M059J (cell line): Measurements from ENCODE around the gene MMD. TPM values are rescaled to one million over a fixed set of nuclear protein-coding genes. Genes with fewer than 3 reads are reported as not detected.
"Not testable (repeated sequence)": the region's sequence is repeated elsewhere in the genome, so short reads cannot be mapped to it uniquely, and the experiment has no call there.

Experiments
- DNase-seq: peaks from one replicate; pipeline ENCODE4 v3.0.0-alpha.2; 2012; ENCODE audit warnings: low read depth
- total RNA-seq: library from RNA; depleted of rRNA; stranded (reverse); fragments of >200 nt; shearing (Covaris generic); gene quantifications from 2 replicates; pipeline ENCODE4 v1.2.3, GENCODE V29; 2014

Gene MMD
- total RNA-seq, 1 experiment from 2014 or later, result 35.2 TPM

- DNase-seq, result no peak
Measured at GRCh38 chr17:55423535-55423934, 1.9 kb upstream of the MMD start.

GRCh38 chr17:55422828-55423164 lies 1.2 kb upstream of the MMD start:
- not testable (repeated sequence) for DNase-seq

GRCh38 chr17:55420776-55421178 lies 858 bp downstream of the MMD start:
- DNase-seq, result peak; percentile 34

- no peak for DNase-seq
Measured at GRCh38 chr17:55420067-55420775, 1.4 kb downstream of the MMD start.

- no peak for DNase-seq
Measured at GRCh38 chr17:55418369-55419268, 3.0 kb downstream of the MMD start.

- no peak for DNase-seq
Measured at GRCh38 chr17:55417411-55418268, 4.0 kb downstream of the MMD start.

GRCh38 chr17:55416470-55417052 lies 5.1 kb downstream of the MMD start:
- DNase-seq, result peak; percentile 22

- DNase-seq, result no peak
Measured at GRCh38 chr17:55416000-55416399, 5.6 kb downstream of the MMD start.

- no peak for DNase-seq
Measured at GRCh38 chr17:55414983-55415382, 6.7 kb downstream of the MMD start.

GRCh38 chr17:55413825-55414489 lies 7.7 kb downstream of the MMD start:
- no peak for DNase-seq

GRCh38 chr17:55411463-55411855 lies 10.2 kb downstream of the MMD start:
- no peak for DNase-seq

GRCh38 chr17:55410722-55411462 lies 10.7 kb downstream of the MMD start:
- peak; percentile 45 for DNase-seq

- DNase-seq, result no peak
Measured at GRCh38 chr17:55409030-55409800, 12.4 kb downstream of the MMD start.

- DNase-seq, result no peak
Measured at GRCh38 chr17:55407641-55408566, 13.7 kb downstream of the MMD start.

GRCh38 chr17:55405600-55405999 lies 16.0 kb downstream of the MMD start:
- DNase-seq, result no peak

GRCh38 chr17:55404197-55404596 lies 17.4 kb downstream of the MMD start:
- not testable (repeated sequence) for DNase-seq

GRCh38 chr17:55402374-55402773 lies 19.3 kb downstream of the MMD start:
- DNase-seq, result peak; percentile 71

- DNase-seq, result no peak
Measured at GRCh38 chr17:55398689-55399088, 22.9 kb downstream of the MMD start.
